ENCODE data around the gene DUSP9.
A peak's percentile ranks its signal among the peaks of the same experiment; 100 is the strongest.

The DUSP9 gene

GRCh38 chrX:153646620-153647373 lies at the start of gene DUSP9:
Gene DUSP9 (plus strand): TSS chrX:153647203. CDS start chrX:153647954, 751 bp downstream.
- no peak for DNase-seq (ENCODE audit: low read depth)
- no peak for TF ChIP-seq CTCF (conservative IDR thresholded peaks at IDR 0.05; ENCODE audit: low read depth, low read length)
- H3K4me3 ChIP-seq (ENCODE audit: low read length) = no peak within 1 kb of the TSS

GRCh38 chrX:153598541-153599191 lies 48.3 kb upstream of the DUSP9 start, which contains the start of gene CCNQ:
Gene CCNQ (minus strand): TSS chrX:153599139. CDS start chrX:153599073, 66 bp downstream.
- TF ChIP-seq CTCF (conservative IDR thresholded peaks at IDR 0.05; ENCODE audit: low read depth, low read length) = no peak
- no peak for DNase-seq (ENCODE audit: low read depth)
- H3K4me3 ChIP-seq (ENCODE audit: low read length) = peak within 1 kb of the TSS; percentile 62

- peak; percentile 38 for DNase-seq (ENCODE audit: low read depth)
- TF ChIP-seq CTCF (conservative IDR thresholded peaks at IDR 0.05; ENCODE audit: low read depth, low read length) = no peak
- H3K4me3 ChIP-seq (ENCODE audit: low read length) = peak overlapping the region; percentile 62
Observed at GRCh38 chrX:153599192-153600031, 47.6 kb upstream of the DUSP9 start.

- no peak for DNase-seq (ENCODE audit: low read depth)
- H3K4me3 ChIP-seq (ENCODE audit: low read length) = peak overlapping the region; percentile 62
Observed at GRCh38 chrX:153600032-153600373, 47.0 kb upstream of the DUSP9 start.

GRCh38 chrX:153600921-153601320 lies 46.1 kb upstream of the DUSP9 start:
- no peak for TF ChIP-seq CTCF (conservative IDR thresholded peaks at IDR 0.05; ENCODE audit: low read depth, low read length)
- no peak for DNase-seq (ENCODE audit: low read depth)
- no peak overlapping the region for H3K4me3 ChIP-seq (ENCODE audit: low read length)

More at GRCh38 chrX:153600032-153600373, 47.0 kb upstream of the DUSP9 start:
- TF ChIP-seq CTCF (conservative IDR thresholded peaks at IDR 0.05; ENCODE audit: low read depth, low read length) = no peak

- TF ChIP-seq CTCF (conservative IDR thresholded peaks at IDR 0.05; ENCODE audit: low read depth, low read length) = no peak
- no peak for DNase-seq (ENCODE audit: low read depth)
- no peak overlapping the region for H3K4me3 ChIP-seq (ENCODE audit: low read length)
Observed at GRCh38 chrX:153601511-153602110, 45.4 kb upstream of the DUSP9 start.
